ENCODE results near the gene SAE1.

- TF ChIP-seq CTCF (IDR thresholded peaks at IDR 0.05) (no peak), POLR2A (IDR thresholded peaks at IDR 0.05) (no peak), POLR2AphosphoS5 (IDR thresholded peaks at IDR 0.05) (no peak)
These were observed 49.5 kb upstream of the SAE1 start for GRCh38 chr19:47081095-47081494.
